HEK293 (cell line): ENCODE data around the gene DSCAM.

Experiments used
- CTCF ChIA-PET: fragments of 350-600 bp; formaldehyde crosslinking; extraction: SDS; loops from one replicate; lab custom pipeline; 2021; ENCODE audit warnings: antibody characterized with exemption; lab: Yijun Ruan, JAX
- POLR2A ChIA-PET: fragments of 300-600 bp; formaldehyde crosslinking; extraction: SDS; loops from one replicate; lab custom pipeline; 2020; ENCODE audit warnings: antibody characterized with exemption, inconsistent platforms; lab: Yijun Ruan, JAX
- H3K27ac ChIP-seq: fragments of 200-500 bp; sonication (Bioruptor generic); 2 replicates; pipeline ENCODE4 v1.5.1; 2014; ENCODE audit warnings: low read depth, low read length, control low read depth, inconsistent platforms; ENCODE audit errors: extremely low read depth
- H3K36me3 ChIP-seq, 2 experiments: fragments of 200-500 bp in 1 of 2; sonication (Bioruptor generic) in 1 of 2; 1 replicate in 1 of 2; 2 replicates in 1 of 2; pipeline ENCODE4 v1.5.1; 2014 to 2017; ENCODE audit warnings: inconsistent platforms in 2 of 2, low read length in 2 of 2; ENCODE audit not compliant: control insufficient read depth in 2 of 2, insufficient read depth in 1 of 2
- H3K4me1 ChIP-seq: fragments of 200-500 bp; sonication (Bioruptor generic); 2 replicates; pipeline ENCODE4 v1.5.1; 2014; ENCODE audit warnings: mild to moderate bottlenecking, low read length, inconsistent platforms; ENCODE audit not compliant: control insufficient read depth, insufficient read depth
- H3K4me3 ChIP-seq: 2 replicates; pipeline ENCODE4 v1.5.1; 2011; ENCODE audit warnings: low read depth, mild to moderate bottlenecking, control low read depth, low read length, moderate library complexity
- H3K9me3 ChIP-seq: fragments of 200-500 bp; sonication (Bioruptor generic); 2 replicates; pipeline ENCODE4 v1.5.1; 2014; ENCODE audit warnings: low read depth, low read length, inconsistent platforms; ENCODE audit not compliant: control insufficient read depth, insufficient read depth
- BCL11A ChIP-seq: fragments of 450-650 bp; formaldehyde crosslinking; IDR thresholded peaks from 2 replicates; pipeline ENCODE4 v1.5.1; 2016; ENCODE audit warnings: low read depth, missing biosample characterization, missing genetic modification characterization
- ELK4 ChIP-seq: IDR thresholded peaks from 2 replicates; pipeline ENCODE4 v1.6.1; 2011; ENCODE audit warnings: mild to moderate bottlenecking, low read depth, low read length, borderline replicate concordance
- FEZF1 ChIP-seq: fragments of 450-650 bp; formaldehyde crosslinking; IDR thresholded peaks from 2 replicates; pipeline ENCODE4 v1.5.1; 2016; ENCODE audit warnings: missing biosample characterization, missing genetic modification characterization
- GFI1B ChIP-seq: fragments of 450-650 bp; formaldehyde crosslinking; IDR thresholded peaks from 2 replicates; pipeline ENCODE4 v1.5.1; 2016; ENCODE audit warnings: missing biosample characterization, missing genetic modification characterization
- SP2 ChIP-seq: fragments of 450-650 bp; formaldehyde crosslinking; IDR thresholded peaks from 2 replicates; pipeline ENCODE4 v1.5.1; 2016; ENCODE audit warnings: missing biosample characterization, missing genetic modification characterization
- WT1 ChIP-seq: fragments of 450-650 bp; formaldehyde crosslinking; IDR thresholded peaks from 2 replicates; pipeline ENCODE4 v1.5.1; 2016; ENCODE audit warnings: missing biosample characterization, missing genetic modification characterization
- YY2 ChIP-seq: fragments of 450-650 bp; formaldehyde crosslinking; IDR thresholded peaks from 2 replicates; pipeline ENCODE4 v1.5.1; 2016; ENCODE audit warnings: missing biosample characterization, missing genetic modification characterization
- ZFP41 ChIP-seq: fragments of 450-650 bp; formaldehyde crosslinking; IDR thresholded peaks from 2 replicates; pipeline ENCODE4 v1.5.1; 2016; ENCODE audit warnings: missing biosample characterization, missing genetic modification characterization, borderline replicate concordance
- ZNF112 ChIP-seq: fragments of 450-650 bp; formaldehyde crosslinking; IDR thresholded peaks from 2 replicates; pipeline ENCODE4 v1.5.0; 2017; ENCODE audit warnings: missing biosample characterization, missing genetic modification characterization
- ZNF132 ChIP-seq: fragments of 450-650 bp; formaldehyde crosslinking; IDR thresholded peaks from 2 replicates; pipeline ENCODE4 v1.5.1; 2017; ENCODE audit warnings: missing biosample characterization, missing genetic modification characterization, borderline replicate concordance
- ZNF133 ChIP-seq: fragments of 450-650 bp; formaldehyde crosslinking; IDR thresholded peaks from 2 replicates; pipeline ENCODE4 v1.5.1; 2016; ENCODE audit warnings: missing biosample characterization, missing genetic modification characterization
- ZNF221 ChIP-seq: fragments of 450-650 bp; formaldehyde crosslinking; IDR thresholded peaks from 2 replicates; pipeline ENCODE4 v1.5.1; 2017; ENCODE audit warnings: missing biosample characterization, missing genetic modification characterization, borderline replicate concordance
- ZNF280D ChIP-seq: fragments of 450-650 bp; formaldehyde crosslinking; IDR thresholded peaks from 2 replicates; pipeline ENCODE4 v1.5.1; 2016; ENCODE audit warnings: missing biosample characterization, missing genetic modification characterization
- ZNF558 ChIP-seq: fragments of 450-650 bp; formaldehyde crosslinking; IDR thresholded peaks from 2 replicates; pipeline ENCODE4 v1.5.1; 2016; ENCODE audit warnings: missing biosample characterization, missing genetic modification characterization
- ZNF621 ChIP-seq: fragments of 450-650 bp; formaldehyde crosslinking; IDR thresholded peaks from 2 replicates; pipeline ENCODE4 v1.5.1; 2017; ENCODE audit warnings: missing biosample characterization, missing genetic modification characterization
- ZNF677 ChIP-seq: fragments of 450-650 bp; IDR thresholded peaks from 2 replicates; pipeline ENCODE4 v1.5.0; 2018; ENCODE audit warnings: missing biosample characterization, mild to moderate bottlenecking, missing genetic modification characterization, moderate library complexity
- ZNF768 ChIP-seq: fragments of 450-650 bp; formaldehyde crosslinking; IDR thresholded peaks from 2 replicates; pipeline ENCODE4 v1.5.1; 2018; ENCODE audit warnings: missing biosample characterization, mild to moderate bottlenecking, missing genetic modification characterization
- ZNF791 ChIP-seq: fragments of 450-650 bp; formaldehyde crosslinking; IDR thresholded peaks from 2 replicates; pipeline ENCODE4 v1.5.1; 2016; ENCODE audit warnings: missing biosample characterization, missing genetic modification characterization
- TF ChIP-seq, protein P1 (sequence below): fragments of 450-650 bp; IDR thresholded peaks from 2 replicates; pipeline ENCODE4 v1.5.1; 2018; ENCODE audit warnings: missing biosample characterization, mild to moderate bottlenecking, missing genetic modification characterization
- TF ChIP-seq, protein P2 (sequence below): fragments of 450-650 bp; formaldehyde crosslinking; IDR thresholded peaks from 2 replicates; pipeline ENCODE4 v1.5.1; 2016; ENCODE audit warnings: missing biosample characterization, missing genetic modification characterization

Gene DSCAM

DNA sequence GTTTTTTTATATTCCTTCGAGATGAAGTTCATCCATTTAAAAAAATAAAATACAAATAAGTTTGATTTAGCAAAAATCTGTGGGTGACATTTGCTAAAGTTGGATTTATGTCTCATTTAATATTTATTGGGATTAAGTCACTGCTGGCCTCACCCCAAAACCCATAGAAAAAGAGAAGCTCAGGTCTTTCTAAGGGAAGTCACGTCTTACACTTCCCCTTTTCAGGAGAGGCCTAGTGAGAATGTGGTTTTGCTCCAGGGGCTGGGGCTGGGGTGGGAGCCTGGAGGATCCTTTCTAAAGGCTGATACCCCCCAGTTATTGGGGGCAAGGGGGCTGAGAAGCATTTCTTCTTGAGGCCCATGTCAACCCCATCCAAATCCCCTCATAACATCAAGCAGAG is 300.3 kb downstream of the DSCAM start:
- Histone ChIP-seq H3K4me1 (no peaks in the 10 kb centered on the region), H3K4me3 (no peak overlapping the region), H3K27ac (no peak overlapping the region), H3K9me3 (no peaks in the 10 kb centered on the region), H3K36me3 (no peaks in the 10 kb centered on the region)
- no peak for TF ChIP-seq GFI1B (tag by site-specific recombination)
- TF ChIP-seq, protein P1, sequence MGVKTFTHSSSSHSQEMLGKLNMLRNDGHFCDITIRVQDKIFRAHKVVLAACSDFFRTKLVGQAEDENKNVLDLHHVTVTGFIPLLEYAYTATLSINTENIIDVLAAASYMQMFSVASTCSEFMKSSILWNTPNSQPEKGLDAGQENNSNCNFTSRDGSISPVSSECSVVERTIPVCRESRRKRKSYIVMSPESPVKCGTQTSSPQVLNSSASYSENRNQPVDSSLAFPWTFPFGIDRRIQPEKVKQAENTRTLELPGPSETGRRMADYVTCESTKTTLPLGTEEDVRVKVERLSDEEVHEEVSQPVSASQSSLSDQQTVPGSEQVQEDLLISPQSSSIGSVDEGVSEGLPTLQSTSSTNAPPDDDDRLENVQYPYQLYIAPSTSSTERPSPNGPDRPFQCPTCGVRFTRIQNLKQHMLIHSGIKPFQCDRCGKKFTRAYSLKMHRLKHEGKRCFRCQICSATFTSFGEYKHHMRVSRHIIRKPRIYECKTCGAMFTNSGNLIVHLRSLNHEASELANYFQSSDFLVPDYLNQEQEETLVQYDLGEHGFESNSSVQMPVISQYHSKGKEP = no peak
- no peak for TF ChIP-seq ZNF280D (tag by site-specific recombination)
- TF ChIP-seq WT1 (tag by site-specific recombination) = no peak
- no peak for TF ChIP-seq ELK4
- TF ChIP-seq ZNF221 = no peak
- TF ChIP-seq ZNF621 = no peak
- TF ChIP-seq ZNF132 (tag by site-specific recombination) = no peak
- no peak for TF ChIP-seq ZNF791 (tag by site-specific recombination)
- TF ChIP-seq ZNF112 (tag by site-specific recombination) = no peak
- no peak for TF ChIP-seq ZNF558 (tag by site-specific recombination)
- TF ChIP-seq YY2 (tag by site-specific recombination) = no peak
- TF ChIP-seq ZNF677 (tag by site-specific recombination) = no peak
- no peak for TF ChIP-seq ZNF768 (tag by site-specific recombination)
- ChIA-PET POLR2A (no interaction called here), CTCF (interaction anchor here (0.7 kb wide), 1 partner anchor 70 kb away, joined by 3 read pairs; no protein-coding TSS in a partner anchor)

- no peak for TF ChIP-seq FEZF1
- TF ChIP-seq ZFP41 = no peak
- Histone ChIP-seq H3K36me3 (no peaks in the 10 kb centered on the region), H3K27ac (no peak overlapping the region), H3K4me1 (no peaks in the 10 kb centered on the region), H3K9me3 (no peaks in the 10 kb centered on the region), H3K4me3 (no peak overlapping the region)
- CTCF ChIA-PET = interaction anchor here (0.6 to 0.7 kb wide), 2 partner anchors 12 to 78 kb away, joined by 3 read pairs; no protein-coding TSS in a partner anchor
- POLR2A ChIA-PET = no interaction called here
Observed at GRCh38 chr21:40540216-40540615, 306.7 kb downstream of the DSCAM start.

- TF ChIP-seq, protein P2, sequence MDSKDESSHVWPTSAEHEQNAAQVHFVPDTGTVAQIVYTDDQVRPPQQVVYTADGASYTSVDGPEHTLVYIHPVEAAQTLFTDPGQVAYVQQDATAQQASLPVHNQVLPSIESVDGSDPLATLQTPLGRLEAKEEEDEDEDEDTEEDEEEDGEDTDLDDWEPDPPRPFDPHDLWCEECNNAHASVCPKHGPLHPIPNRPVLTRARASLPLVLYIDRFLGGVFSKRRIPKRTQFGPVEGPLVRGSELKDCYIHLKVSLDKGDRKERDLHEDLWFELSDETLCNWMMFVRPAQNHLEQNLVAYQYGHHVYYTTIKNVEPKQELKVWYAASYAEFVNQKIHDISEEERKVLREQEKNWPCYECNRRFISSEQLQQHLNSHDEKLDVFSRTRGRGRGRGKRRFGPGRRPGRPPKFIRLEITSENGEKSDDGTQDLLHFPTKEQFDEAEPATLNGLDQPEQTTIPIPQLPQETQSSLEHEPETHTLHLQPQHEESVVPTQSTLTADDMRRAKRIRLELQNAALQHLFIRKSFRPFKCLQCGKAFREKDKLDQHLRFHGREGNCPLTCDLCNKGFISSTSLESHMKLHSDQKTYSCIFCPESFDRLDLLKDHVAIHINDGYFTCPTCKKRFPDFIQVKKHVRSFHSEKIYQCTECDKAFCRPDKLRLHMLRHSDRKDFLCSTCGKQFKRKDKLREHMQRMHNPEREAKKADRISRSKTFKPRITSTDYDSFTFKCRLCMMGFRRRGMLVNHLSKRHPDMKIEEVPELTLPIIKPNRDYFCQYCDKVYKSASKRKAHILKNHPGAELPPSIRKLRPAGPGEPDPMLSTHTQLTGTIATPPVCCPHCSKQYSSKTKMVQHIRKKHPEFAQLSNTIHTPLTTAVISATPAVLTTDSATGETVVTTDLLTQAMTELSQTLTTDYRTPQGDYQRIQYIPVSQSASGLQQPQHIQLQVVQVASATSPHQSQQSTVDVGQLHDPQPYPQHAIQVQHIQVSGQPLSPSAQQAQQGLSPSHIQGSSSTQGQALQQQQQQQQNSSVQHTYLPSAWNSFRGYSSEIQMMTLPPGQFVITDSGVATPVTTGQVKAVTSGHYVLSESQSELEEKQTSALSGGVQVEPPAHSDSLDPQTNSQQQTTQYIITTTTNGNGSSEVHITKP (tag by site-specific recombination) = no peak
- TF ChIP-seq BCL11A (tag by site-specific recombination) (no peak), ZNF133 (tag by site-specific recombination) (no peak), SP2 (tag by site-specific recombination) (no peak)
- no peak overlapping the region for H3K27ac ChIP-seq
- POLR2A ChIA-PET = no interaction called here
- no peak overlapping the region for H3K4me3 ChIP-seq
- no peaks in the 10 kb centered on the region for H3K9me3 ChIP-seq
- H3K4me1 ChIP-seq = no peaks in the 10 kb centered on the region
- H3K36me3 ChIP-seq = no peaks in the 10 kb centered on the region
- CTCF ChIA-PET = no interaction called here
Observed at GRCh38 chr21:40534886-40535285, 312.1 kb downstream of the DSCAM start.
